Activated T-cell treated with anti-CD3 and anti-CD28 coated beads, Interleukin-2, amount 50 U/mL, for 48 hours (primary cell): Measurements from ENCODE around the gene CES4A.
"Not testable (repeated sequence)": the region's sequence is repeated elsewhere in the genome, so short reads cannot be mapped to it uniquely, and the experiment has no call there.

Source experiments
- DNase-seq, 2 experiments: peaks; one replicate each; pipeline ENCODE4 v3.0.0-alpha.2; 2020

CES4A gene

DNA sequence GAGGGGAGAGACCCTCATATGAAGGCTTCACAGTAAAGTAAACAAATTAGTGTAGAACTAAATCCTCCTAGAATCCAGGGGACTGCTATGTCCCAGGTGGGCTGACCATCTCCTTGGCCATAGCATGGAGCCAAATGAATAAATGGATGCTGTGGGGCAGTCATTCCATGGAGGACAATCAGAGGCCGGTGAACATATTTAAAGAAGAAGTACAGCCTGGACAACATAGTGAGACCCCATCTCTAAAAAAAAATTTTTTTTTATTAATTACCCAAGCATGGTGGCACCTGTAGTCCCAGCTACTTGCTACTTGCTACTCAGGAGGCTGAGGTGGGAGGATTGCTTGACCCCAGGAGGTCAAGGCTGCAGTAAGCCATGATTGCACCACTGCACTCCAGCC lies 35.3 kb downstream of the CES4A start:
- DNase-seq: peak in 1 of 2 experiments; percentile 1

DNA sequence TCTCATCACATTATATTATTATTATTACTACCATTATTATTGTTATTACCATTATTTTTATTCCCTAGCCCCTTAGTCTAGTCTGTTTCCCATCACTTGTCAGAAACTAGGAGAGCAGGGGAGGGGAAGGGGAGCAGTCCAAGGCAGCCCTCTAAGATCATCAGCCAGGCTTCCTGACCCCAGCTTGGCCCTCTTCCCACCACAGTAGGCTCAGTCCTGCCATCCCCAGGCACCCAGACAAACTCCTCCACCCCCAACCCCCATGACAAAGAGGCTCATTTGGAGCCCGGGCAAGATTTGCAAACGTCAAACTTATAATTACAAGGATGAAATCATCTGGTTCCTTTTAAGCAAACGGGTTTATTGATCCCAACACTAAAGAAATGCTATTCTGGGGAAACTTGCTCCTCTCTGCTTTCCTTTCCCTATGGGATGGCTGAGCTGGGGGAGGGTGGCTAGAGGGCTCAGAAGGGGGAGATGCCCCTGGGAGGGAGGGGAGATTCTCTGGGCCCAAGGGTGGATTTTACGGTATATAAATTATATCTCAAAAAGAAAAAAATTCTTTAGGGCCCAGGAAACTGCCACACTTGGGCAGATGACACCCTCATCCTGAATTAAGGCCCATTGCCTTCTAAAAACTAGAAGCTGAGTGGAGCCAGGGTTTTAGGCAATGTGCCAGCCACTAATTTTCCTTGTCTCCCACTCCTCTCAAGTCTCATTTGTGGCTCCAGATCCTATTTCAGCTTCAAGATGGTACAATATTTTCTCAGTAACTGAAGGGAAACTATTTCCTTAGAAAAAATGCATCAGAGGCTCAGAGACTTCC lies 36.2 kb downstream of the CES4A start:
- peak; percentile 3 to 13 for DNase-seq

GRCh38 chr16:67025210-67025550 lies 36.8 kb downstream of the CES4A start:
- peak; percentile 10 to 14 for DNase-seq

GRCh38 chr16:67026570-67026969 lies 38.2 kb downstream of the CES4A start:
- peak in 1 of 2 experiments; percentile 13 for DNase-seq

DNA sequence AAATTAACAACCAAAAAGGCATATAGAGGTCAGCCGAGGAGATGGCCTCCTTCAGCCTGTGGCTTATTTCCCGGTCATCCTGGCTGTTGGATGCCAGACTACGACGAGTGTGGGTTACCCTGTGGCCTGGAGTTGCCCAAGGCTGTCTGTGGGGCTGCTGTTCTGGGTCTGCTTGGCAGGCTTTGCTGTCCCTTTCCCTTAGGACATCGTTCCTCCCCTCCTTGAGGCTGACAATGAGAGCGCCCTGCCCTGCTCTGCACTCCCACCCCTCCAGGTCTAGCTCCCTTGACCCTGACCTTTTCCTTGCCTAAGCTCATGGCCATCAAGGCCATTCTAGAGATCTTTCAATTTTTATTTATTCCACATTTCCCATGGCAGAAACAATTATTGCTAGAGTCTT lies 38.7 kb downstream of the CES4A start:
- peak in 1 of 2 experiments; percentile 12 for DNase-seq

GRCh38 chr16:67028167-67028695 lies 39.8 kb downstream of the CES4A start:
- DNase-seq: no peak

- peak; percentile 93 to 95 for DNase-seq
Measured at GRCh38 chr16:67028696-67029253, 40.4 kb downstream of the CES4A start, which contains the start of gene CBFB. CBFB (plus strand) TSS chr16:67029149; CDS start chr16:67029408, 259 bp downstream.

DNA sequence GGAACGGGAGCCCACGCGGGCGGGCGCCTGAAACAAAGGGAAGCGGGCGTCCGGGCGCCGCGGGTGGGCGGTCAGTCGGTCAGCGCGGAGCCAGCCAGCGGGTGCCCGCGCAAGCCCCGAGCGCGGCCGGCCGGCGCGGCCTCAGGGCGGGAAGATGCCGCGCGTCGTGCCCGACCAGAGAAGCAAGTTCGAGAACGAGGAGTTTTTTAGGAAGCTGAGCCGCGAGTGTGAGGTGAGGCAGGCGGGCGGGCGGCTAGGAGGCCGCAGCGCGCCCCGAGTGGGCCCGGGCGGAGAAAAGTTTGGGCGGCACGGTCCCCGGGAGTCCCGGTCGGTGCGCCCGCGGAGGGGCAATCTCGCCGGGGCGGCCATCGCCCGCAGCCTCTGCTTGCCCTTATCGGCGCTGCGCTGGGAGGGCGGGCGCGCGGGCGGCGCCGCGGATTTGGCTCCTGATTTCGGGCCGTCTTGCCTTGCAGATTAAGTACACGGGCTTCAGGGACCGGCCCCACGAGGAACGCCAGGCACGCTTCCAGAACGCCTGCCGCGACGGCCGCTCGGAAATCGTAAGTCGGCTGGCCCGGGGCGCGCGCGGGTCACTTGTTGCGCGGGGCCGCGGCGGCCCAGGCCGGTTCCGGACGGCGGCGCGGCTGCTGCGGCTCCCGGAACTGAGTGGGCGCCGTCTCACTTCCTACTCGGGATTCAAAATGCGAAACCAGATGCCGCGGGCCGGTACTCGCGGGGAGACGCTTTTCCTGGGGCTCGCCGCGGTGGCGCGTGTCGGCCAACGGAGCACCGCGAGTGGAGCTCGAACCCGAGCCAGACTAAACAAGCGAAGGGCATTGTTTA lies 41.1 kb downstream of the CES4A start:
- DNase-seq: peak; percentile 78 to 80

GRCh38 chr16:67030221-67030962 lies 42.0 kb downstream of the CES4A start:
- DNase-seq: peak in 1 of 2 experiments; percentile 16

DNA sequence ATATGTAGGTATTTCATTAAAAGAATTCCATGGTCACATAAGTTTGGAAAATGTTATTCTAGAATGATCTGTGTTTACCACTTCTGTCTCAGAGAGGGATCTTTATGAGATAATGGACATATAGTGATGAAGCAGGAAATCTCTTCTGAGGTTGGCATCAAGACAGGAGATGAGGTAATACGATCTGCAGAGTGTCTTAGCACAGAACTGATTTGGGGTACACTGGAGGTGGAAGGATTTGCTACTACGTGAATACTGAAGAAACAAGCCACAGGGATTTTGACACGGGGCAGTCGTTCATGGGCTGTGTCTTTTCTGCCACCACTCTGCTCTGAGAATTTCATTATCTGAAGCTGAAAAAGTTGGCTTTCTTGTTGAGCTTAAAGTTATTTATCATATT lies 46.1 kb downstream of the CES4A start:
- no peak for DNase-seq

DNA sequence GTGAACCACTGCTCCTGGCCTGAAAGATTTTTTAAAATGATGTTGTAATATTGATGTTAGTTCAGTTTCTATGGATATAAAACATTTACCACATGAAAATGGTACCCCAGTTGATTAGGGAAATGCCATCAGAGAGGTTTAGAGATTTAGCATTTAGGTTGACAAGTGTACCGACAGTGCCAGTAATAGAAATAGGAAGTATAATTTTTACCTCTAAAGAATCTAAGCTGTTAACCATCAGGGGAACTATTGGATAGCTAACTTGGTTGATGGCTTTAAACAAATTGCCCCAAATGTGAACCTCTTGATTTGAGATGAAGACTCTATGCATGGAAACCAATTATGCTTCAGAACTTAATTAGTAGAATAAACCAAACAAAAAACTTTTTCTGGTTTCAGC lies 47.0 kb downstream of the CES4A start:
- DNase-seq: no peak

- no peak for DNase-seq
Measured at GRCh38 chr16:67036323-67036741, 47.9 kb downstream of the CES4A start.

DNA sequence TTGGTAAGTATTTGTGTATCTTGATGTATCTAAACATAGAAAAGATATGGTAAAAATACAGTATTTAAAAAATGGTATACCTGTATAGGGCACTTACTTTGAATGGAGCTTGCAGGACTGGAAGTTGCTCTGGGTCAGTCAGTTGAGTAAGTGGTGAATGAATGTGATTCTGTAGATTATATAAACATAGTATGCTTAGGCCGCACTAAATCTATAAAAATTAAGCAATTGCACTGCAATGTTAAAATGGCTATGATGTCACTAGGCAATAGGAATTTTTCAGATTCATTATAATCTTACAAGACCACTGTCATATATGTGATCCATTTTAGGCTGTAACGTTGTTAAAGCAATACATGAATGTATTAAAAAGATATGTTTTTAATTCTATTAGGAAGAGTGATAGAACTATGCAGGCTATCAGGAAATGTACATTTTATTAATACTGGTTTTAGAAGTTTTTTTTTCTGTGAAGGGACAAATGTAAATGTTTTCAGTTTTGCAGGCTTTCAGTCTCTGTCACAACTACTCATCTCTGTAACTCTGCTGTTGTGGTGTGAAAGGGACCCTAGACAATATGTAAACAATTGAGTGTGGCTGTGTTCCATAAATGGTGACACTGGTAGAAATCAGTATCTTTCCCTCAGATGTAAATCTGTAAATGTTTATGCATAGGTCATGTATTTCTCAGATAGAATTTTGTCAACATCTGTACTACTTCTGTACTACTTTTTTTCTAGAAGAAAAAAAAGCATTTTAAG lies 51.1 kb downstream of the CES4A start:
- no peak for DNase-seq

DNA sequence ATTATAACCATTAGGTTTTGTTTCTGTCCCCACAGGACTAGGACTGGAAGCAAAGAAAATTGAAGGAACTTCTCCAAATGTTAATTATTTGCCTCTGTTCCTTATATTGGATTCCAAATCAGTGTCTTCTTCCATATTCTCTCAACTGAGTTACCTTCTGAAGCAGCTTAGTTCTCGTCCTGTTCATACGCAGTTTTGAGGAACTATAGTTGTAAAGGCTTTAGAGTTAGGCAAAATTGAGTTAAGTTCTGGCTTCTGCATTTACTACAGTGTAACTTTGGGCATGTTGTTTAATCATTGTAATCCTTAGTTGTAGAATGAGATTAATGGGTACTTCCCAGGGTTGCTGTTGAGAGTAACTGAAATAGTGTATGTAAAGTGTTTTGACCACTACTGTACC lies 51.8 kb downstream of the CES4A start:
- no peak for DNase-seq

DNA sequence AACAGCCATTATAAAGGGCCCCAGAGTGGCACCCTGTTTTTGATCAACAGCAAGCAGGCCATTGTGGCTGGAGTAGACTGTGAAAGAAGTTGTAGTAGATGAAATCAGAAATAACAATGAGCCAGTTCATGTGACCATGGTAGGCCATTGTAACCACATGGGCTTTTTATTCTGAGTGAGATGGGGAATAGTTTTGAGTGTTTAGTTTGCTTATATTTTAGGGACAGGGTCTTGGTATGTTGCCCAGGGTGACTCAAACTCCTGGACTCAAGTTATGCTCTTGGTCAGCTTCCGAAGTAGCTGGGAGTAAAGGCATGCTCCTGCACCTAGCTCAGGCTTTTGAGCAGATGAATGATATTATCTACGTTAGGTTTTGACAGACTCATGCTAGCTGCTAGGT lies 52.5 kb downstream of the CES4A start:
- no peak for DNase-seq

- not testable (repeated sequence) for DNase-seq
Measured at GRCh38 chr16:67041520-67041919, 53.1 kb downstream of the CES4A start.

DNA sequence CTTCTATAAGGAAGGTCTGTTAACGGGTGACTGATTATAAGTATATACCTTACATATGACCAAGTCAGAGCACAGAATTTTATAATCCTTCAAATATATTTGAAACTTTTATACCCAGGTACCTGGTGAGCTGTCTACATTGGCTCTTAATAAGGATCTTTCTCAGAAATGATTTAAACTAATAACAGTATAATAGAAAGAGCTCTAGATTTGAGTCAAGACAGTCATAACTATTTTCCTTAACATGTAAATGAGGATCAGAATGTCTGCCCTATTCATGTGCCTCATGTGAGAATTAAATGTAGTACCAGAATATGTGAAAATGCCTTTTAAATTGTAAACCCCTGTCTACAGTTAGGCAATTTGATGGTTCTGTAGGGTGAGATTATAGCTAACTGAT lies 55.0 kb downstream of the CES4A start:
- DNase-seq: no peak

GRCh38 chr16:67050796-67051195 lies 62.4 kb downstream of the CES4A start:
- DNase-seq: no peak

GRCh38 chr16:67052399-67052798 lies 64.0 kb downstream of the CES4A start:
- DNase-seq: no peak

DNA sequence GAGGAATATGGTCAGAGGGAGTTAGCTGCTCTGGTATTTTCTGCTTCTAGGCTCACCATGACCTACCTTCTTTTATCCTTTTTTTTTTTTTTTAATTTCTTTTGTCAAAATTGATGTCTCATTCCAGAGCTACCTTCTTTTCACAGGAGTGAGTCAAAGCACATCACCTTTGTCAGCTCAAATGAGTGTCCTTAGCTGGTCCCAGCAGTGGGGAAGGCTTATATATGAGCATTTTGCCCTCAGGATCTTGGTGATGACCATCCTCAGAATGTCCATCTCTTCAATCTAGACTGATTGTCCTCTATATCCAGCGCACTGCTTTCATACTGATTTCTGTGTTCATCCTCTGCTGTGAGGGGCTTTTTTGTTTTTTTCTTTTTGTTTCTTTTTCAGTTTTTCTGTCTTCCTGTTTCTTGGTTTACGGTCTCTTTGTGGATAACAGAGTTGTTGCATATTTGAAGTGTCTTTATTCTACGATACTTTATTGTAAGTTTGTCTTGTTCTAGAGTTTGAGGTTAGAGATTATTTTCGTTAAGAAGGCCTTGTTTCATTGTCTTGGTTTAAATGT lies 65.5 kb downstream of the CES4A start:
- DNase-seq: no peak

DNA sequence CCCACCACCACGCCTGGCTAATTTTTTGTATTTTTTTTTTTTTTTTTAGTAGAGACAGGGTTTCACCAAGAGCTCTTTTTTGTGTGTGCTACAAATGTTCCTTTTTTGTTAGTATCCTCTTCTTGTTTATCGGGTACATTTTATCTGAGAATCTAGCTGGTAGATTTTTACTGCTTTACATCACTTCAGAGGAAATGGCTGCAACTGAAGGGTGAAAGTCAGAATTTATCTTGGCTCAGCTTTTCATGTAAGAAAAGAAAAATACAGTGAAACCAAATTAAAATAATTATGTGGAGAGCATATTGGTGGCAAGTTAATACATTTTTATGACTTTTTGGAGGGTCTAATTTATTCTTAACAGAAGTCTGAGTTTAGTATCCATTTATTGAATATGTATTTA lies 66.5 kb downstream of the CES4A start:
- no peak for DNase-seq
